ENCODE measurements around the gene CD1C. TPM values are rescaled to one million over a fixed set of nuclear protein-coding genes. Genes with fewer than 3 reads are reported as not detected.
A peak's percentile ranks its signal among the peaks of the same experiment; 100 is the strongest.
"Not testable (repeated sequence)": the region's sequence is repeated elsewhere in the genome, so short reads cannot be mapped to it uniquely, and the experiment has no call there.

CD1C gene
- not detected in 2 replicates for total RNA-seq (2014; rRNA removed; shearing (Covaris generic))

DNA sequence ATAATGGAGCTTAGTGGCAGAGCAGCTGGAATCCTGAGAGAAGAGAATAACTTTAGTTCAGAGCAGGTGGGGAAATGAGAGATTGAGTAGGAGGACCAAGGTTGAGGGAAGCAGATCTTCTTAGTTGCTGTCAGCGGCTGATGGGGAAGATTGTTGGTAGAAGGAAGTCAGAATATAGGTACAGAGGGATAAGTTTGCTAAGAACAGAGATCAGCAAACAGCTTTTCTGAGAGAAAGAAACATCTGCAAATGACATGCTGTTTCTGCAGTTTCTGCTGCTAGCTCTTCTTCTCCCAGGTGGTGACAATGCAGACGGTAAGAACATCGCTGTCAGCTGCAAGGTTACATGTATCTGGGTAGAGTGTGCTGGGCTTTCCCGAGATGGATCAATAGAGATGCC, at the start of gene CD1C:
Gene CD1C, plus strand, starts transcription at position 113 of the 400 bp plus-strand sequence. Its CDS starts 142 bp downstream, at position 255.
- no peak for DNase-seq (ENCODE audit: low read depth)

DNA sequence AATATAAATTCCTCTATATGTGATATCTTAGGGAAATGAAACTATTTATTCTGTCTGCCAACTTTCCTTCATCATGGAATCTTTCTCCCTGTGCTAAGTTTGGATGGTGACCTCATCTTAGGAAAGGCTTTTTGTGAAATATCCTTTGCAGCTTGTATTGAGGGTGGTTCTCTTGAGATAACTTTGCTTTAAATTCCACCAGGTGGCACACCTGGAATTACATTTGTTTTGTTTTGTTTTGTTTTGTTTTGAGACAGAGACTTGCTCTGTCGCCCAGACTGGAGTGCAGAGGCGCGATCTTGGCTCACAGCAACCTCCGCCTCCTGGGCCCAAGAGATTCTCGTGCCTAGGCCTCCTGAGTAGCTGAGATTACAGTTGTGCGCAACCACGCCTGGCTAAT, 43.1 kb upstream of the CD1C start:
- no peak for DNase-seq (ENCODE audit: low read depth)

DNA sequence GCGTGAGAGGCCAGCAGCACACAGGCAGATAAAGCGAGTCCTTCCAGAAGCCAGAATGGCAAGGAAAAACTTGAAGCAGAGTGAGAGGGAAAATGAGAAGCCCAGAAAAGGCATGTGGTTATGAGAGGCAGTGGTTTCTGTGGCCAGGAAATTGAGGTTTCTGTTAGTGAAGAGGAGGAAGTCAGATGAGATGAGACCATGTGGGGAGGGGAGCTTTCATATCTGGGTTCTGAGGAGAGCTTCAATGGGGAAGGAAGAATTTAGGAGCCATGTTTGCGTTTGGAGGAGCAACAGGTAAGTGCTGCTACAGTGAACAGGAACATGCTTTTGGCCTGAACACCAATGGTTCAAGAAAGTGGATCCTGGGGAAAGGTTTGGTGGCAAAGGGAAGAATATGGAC, 41.6 kb upstream of the CD1C start:
- DNase-seq (ENCODE audit: low read depth), result peak; percentile 50

DNA sequence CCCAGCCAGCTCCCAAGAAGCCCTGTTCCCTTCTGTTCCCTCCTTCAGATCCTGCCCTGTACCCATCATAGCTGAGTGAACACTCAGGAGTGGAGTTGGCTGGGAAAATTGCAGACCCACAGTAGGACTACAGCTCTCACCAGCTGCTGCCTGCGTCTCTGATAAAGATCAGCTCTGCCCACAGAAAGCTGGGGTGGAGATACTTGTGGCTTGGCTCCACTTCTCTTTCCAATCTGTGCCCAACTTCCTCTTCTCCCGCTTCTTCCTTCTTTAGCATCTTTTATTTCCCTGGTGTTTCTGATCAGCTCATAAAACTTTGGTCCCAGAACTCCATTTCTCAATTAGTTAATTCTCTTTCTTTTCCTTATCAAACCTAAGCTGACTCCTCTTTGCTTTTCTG, 41.0 kb upstream of the CD1C start:
- DNase-seq (ENCODE audit: low read depth), result no peak

DNA sequence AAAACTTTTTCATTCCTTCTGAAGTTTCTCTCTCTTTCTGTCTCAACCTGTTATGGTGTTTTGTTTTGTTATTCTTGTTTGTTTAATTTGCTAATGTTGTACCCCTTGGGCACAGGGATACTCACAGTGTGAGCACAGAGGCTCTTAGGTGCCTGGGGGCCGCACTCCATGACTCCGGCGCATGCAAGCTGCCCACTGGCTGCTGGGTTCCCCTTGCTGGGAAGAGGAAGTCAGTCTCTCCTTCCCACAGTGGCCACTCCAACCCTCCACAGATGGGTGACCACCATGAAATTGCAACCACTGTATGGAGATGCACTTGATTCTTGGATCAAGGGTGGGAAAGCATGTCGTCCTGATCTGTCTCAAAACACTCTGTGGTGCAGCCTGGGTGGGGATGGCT, 40.1 kb upstream of the CD1C start:
- no peak for DNase-seq (ENCODE audit: low read depth)

DNA sequence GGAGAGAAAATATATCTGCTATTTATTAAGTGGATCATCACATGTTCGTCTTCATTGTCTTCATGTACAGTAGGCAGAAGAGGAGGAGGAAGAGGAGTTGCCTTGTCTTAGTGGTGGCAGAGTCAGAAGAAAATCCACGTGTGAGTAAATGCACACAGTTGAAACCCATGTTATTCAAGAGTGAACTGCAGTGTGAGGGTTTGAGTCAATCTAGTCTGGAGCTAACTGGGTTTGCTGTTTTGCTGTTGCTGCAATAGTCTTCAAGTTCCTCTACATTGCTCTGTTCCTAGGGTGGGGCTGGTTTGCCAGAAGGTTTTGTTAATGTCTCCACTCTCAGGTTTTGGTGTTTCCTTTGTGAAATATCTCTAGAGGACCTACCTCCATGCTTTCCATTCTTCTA, 38.6 kb upstream of the CD1C start:
- no peak for DNase-seq (ENCODE audit: low read depth)

DNA sequence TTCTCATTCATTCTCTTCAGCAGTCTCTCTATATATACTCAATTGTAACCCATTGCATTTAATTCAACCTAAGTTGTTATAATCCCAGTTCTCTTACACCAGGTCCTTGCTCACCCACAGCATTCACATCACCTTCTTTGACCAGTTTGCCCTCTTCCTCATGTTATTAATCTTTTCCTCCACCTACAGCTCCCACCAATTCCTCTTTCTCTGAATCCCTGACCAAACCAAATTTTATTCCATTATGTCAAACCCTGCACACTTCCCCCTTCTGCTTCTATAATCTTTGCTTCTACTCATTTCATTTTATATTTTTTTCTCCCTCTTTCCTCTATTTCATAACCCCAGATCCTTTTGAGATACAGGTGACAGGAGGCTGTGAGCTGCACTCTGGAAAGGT, 34.1 kb upstream of the CD1C start:
- DNase-seq (ENCODE audit: low read depth), result no peak

DNA sequence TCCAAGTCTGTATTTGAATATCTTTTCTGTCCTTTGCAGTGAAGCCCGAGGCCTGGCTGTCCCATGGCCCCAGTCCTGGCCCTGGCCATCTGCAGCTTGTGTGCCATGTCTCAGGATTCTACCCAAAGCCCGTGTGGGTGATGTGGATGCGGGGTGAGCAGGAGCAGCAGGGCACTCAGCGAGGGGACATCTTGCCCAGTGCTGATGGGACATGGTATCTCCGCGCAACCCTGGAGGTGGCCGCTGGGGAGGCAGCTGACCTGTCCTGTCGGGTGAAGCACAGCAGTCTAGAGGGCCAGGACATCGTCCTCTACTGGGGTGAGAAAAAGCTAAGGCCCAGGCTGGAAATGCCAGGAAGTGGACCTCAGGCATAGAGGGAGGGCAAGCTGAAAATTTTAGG, 33.0 kb upstream of the CD1C start:
- DNase-seq (ENCODE audit: low read depth), result not testable (repeated sequence)

DNA sequence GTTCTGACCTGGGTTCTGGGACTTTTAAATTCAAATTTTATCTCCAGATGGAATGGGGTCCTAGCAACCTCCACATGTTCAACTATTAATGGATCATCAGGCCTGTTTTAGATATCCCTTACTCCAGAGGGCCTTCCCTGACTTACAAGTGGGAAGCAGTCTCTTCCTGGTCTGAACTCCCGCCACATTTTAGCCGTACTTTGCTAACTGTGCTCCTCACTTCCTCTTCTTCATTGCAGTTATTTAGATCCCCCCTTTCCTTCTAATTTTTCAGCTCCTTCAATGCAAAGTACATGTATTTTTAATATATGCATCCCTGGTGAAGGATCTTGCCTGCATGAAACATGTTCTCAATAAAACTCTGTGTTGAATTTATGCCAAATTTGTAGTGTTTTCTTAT, 31.8 kb upstream of the CD1C start:
- no peak for DNase-seq (ENCODE audit: low read depth)

DNA sequence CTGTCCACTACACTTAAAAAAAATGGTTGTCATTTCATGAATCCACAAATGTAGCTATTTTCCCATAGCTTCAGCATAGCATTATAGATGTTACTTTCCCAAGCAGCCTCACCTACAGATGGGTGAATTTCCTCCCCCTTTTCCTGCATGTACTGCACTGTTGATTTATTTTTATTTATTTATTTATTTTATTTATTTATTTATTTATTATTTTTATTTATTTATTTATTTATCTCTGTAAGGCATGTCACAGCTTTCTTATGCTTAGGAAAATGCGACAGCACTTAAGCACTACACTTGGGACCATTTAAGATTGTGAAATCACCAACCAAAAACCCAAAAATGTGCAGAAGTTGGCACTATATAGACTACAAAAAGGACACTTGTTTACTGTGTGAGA, 30.6 kb upstream of the CD1C start:
- DNase-seq (ENCODE audit: low read depth), result no peak

DNA sequence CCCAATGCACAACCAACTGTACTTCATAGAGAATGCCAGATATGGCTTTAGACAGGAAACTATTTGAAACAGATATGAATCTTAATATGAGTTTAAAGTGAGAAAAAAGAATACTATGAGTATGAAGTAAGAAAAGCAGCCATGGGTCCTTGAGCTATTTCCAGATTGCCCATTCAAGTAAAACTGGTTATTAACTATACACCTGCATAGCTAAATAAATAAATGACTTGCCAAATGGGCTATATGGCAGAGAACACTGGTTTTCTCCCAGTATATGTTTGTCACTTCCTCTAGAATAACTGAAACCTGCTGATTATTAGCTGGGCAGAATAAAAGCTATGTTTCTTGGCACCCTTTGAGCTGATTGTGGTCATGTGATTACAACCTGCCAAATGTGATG, 17.0 kb upstream of the CD1C start:
- no peak for DNase-seq (ENCODE audit: low read depth)

DNA sequence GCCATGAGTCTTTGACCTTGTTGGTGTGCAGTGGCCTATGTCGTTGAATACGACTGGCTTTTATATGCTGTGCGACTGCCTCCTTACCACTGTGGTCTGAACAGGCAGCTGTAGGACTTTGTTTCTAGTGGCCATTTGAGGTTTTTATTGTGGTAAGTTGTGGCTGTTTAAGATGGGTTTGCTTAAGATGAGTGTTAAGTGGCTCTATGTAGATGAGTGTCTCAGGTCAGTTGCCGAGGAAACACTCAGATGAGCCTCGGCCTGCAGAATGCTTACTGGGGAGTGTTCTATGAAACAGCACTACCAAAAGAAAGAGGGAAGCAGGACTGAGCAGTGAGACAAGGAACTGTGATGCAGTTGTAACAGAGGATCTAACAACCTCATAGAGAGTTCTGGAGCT, 14.9 kb upstream of the CD1C start:
- DNase-seq (ENCODE audit: low read depth), result no peak

DNA sequence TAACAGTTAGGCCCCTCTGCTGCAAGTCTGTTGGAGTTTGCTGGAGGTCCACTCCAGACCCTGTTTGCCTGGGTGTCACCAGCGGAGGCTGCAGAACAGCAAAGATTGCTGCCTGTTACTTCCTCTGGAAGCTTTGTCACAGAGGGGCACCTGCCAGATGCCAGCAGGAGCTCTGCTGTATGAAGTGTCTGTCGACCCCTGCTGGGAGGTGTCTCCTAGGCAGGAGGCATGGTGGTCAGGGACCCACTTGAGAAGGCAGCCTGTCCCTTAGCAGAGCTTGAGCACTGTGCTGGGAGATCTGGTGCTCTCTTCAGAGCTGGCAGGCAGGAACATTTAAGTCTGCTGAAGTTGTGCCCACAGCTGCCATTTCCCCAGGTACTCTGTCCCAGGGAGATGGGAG, 7.3 kb upstream of the CD1C start:
- DNase-seq (ENCODE audit: low read depth), result not testable (repeated sequence)

DNA sequence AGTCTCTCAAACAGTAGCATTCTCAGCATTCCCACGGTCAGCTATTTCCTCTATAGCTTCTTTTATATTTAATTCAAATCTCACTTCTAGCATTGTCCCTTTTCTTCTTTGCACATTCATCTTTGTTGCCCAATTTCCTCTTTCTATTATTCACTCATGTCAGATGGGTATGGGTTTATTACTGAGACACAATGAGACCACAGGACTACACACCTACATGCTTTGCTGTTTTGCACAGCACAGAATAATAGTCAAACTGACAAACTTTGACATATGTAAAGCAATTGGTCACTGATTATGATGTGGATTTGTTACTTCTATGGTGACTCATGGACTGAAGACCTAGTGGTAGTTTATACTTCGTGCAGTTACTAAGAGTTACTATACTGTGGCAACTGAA, 5.8 kb upstream of the CD1C start:
- DNase-seq (ENCODE audit: low read depth), result no peak

DNA sequence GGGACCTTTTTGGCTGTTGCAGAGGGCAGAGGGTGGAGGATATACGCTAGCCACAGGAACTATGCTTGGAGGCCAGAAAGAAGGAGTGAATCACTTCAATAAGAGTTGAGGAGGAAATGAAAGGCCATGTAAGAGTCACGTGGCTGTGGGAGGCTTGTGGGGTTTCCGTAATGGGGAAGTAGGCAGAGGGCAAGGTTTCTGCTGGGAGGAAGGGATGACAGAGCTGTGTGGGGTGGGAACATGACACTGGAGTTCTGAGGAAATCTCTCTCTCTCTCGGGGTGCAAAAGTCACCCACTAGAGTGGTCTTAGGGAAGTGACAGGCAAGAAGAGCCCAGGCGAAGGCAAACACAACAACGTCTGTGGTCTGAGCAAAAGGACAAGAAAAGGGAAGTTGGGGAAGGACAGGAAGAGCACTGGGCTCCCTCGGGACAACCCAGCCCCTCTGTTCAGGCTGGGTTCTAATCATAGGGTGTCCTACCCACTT, 3.9 kb upstream of the CD1C start:
- peak; percentile 57 for DNase-seq (ENCODE audit: low read depth)

DNA sequence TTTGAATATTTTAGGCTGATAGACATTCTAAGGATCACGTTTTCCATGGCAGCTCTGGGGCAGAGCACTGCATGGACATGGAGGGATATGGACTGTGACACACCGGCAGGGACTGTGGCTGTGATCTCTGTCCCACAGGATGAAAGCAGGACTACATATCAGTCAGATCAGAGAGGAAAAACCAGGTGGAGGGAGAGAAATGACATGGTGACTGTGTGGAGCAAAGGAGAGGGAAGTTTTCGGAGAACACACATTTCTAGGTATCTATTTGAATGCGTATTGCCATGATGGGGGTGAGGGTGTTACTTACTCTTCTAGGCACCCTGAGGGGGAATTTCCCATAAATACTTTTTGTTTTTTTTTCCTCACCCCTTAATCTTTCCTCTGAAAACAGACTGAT, 3.2 kb upstream of the CD1C start:
- DNase-seq (ENCODE audit: low read depth), result no peak

DNA sequence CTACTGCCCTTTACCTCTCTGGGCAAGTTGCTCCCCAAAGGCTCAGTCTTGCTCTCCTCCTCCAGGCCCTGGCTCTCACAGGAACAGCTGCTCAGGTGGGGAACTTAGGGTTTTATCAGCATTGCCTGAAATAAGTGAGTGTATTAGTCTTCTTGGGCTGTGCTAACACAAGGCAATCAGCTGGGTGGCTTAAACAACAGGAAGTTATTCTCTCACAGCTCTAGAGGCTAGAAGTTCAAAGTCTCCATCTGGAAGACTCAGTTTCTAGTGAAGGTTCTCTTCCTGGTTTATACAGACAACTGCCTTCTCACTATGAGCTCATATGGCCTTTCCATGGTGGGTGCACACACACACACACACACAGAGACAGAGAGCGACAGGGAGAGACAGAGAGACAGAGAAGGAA, 2.8 kb upstream of the CD1C start:
- DNase-seq (ENCODE audit: low read depth), result no peak

DNA sequence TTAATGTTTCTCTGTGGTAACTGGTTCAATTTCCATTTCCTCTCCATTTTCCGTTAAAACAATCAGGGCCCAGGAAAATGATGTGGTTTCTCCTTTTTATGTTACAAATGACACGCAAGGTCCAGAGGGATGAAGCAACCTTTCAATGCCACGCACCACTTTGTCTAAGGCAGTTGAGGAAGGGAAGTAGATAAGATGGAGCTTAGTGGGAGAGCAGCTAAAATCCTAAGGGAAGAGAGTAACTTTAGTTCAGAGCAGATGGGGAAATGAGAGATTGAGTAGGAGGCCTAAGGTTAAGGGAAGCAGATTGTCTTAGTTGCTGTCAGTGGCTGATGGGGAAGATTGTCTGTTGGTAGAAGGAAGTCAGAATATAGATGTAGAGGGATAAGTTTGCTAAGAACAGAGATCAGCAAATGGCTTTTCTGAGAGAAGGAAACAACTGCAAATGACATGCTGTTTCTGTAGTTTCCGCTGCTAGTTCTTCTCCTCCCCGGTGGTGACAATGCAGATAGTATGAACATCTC, 660 bp downstream of the CD1C start:
- no peak for DNase-seq (ENCODE audit: low read depth)

DNA sequence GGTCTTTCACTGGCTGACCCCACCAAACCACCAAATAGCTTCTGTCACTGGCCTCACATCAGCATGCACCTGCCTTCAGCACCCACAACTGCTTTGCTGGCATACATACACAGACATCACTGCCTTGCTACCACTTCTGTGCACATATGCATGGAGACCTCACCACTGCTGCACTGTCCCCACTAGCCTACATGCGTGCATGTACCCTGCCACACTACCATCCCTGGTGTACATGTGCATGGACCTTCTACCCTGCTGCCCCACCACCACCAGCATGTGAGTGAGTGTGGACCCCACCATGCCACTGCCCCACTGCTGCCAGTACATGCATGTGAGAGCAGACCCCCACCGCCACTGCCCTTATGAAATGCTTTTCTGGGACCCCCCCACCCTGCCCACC, 6.1 kb downstream of the CD1C start:
- no peak for DNase-seq (ENCODE audit: low read depth)

DNA sequence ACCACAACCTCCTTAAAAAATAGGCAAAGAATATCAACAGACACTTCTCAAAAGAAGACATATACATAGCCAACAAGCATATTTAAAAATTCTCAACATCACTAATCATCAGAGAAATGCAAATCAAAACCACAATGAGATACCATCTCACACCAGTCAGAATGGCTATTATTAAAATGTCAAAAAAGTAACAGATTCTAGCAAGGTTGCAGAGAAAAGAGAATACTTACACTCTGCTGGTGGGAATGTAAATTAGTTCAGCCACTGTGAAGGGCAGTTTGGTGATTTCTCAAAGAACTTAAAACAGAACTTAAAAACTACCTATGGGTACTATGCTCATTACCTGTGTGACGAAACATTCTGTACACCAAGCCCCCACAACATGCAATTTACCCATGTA, 20.9 kb downstream of the CD1C start:
- no peak for DNase-seq (ENCODE audit: low read depth)

DNA sequence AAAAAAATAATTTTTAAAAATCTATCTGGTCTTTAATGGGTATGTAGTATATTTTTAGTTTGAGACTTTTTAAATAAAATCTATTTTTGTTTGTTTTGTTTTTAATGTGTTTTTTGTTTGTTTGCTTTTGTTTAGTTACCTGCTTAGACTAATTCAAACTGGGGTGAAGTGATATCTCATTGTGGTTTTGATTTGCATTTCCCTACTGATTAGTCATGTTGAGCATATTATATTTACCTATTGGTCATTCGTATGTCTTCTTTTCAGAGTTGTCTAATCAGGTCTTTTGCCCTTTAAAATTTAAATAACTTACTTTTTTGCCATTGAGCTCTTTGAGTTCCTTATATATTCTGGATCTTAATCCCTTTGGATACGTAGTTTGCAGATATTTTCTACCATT, 21.3 kb downstream of the CD1C start:
- DNase-seq (ENCODE audit: low read depth), result no peak

DNA sequence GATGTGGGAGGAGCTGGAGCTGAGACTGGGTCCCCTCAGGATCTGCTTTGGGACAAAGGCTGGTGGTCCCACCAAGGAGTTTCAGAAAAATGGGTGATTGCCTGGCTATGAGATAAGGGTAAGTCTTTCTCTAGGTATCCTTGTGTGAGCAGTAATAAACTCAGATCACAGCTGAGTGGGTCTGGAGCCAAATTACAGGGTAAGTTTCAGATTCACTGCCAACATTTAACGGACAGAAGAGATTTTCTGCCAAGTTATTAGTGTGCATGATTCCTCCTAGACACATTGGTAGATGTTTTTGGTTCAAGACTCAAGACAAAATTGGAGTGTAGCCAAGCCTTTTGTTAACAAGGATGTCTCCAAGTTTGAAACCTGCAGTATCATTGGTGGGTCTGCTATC, 34.1 kb downstream of the CD1C start:
- DNase-seq (ENCODE audit: low read depth), result no peak

DNA sequence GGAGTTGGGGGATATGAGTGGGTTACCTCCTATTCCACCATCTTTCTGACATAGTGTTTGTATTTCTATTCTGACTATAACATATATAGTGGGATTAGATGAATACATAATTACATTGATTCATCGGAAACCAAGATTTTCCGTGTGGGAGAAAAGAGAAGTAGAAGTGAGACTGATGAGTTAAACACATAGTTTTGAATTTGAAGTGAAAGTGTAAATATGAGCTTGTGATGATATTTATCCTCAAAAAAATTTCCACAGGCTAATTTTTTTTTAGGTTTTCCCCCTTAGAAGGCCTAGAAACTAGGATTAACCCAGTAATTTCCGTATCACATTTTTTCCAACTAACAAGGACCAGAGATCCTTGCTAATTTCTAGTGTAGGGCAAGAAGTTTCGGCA, 34.7 kb downstream of the CD1C start:
- DNase-seq (ENCODE audit: low read depth), result no peak

DNA sequence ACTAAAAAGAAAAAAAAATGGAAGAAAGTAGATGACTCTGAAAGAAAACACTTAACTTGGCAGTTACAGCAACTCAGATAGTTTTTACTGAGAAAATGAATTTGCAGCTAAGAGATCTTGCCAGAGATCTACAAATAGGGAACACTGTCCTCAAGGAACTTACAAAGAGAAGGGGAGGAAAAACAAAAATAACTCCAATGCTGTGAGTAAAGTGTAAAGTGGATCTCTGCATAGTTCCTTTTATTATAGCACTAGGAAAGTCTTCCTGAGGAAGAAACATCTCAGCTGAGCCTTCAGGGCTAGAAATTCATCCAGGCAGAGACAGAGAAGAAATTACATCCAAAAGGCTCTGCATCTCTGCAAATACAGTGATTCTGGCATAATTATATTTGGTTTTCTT, 37.8 kb downstream of the CD1C start:
- DNase-seq (ENCODE audit: low read depth), result no peak

DNA sequence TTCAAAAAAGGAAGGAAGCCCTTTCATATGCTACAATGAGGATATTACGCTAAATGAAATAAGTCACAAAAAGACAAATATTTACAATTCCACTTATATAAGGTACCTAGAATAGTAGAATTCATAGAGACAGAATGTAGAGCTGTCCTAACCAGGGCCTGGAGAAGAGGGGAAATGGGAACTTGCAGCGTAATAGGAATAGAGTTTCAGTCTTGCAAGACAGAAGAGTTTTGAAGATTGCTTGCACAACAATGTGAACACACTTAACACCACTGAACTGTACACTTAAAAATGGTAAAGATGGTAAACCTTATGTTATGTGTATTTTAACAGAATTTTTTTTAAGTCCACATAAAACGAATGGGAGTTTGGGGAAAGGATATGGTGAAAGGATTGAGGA, 38.7 kb downstream of the CD1C start:
- DNase-seq (ENCODE audit: low read depth), result no peak

All from Daoy (cell line).